Activated CD8-positive, alpha-beta T cell treated with anti-CD3 and anti-CD28 coated beads for 36 hours (primary cell): ENCODE data around the gene TIMM10B. TPM values are rescaled to one million over a fixed set of nuclear protein-coding genes. Genes with fewer than 3 reads are reported as not detected.
A peak's percentile ranks its signal among the peaks of the same experiment; 100 is the strongest.

Source experiments
- ATAC-seq: fragments of 200-7000 bp; cut with Tn5 transposase; one replicate; pipeline ENCODE4 v1.10.0; 2021; ENCODE audit warnings: mild to moderate bottlenecking, moderate library complexity
- CTCF ChIA-PET: fragments of 350-600 bp; sonication (Branson Sonifier 250); formaldehyde crosslinking; loops from one replicate; lab custom pipeline; 2021; ENCODE audit warnings: antibody characterized with exemption; lab: Charles Lee
- POLR2A ChIA-PET: fragments of 350-600 bp; sonication (Branson Sonifier 250); formaldehyde crosslinking; loops from one replicate; lab custom pipeline; 2021; ENCODE audit warnings: antibody characterized with exemption; lab: Charles Lee
- DNase-seq: peaks from one replicate; pipeline ENCODE4 v3.0.0-alpha.2; 2020
- H3K27ac Mint-ChIP-seq: one replicate; pipeline ENCODE4 v1.8.0; 2021; ENCODE audit warnings: mild to moderate bottlenecking, mixed read lengths
- H3K27me3 Mint-ChIP-seq: one replicate; pipeline ENCODE4 v1.8.0; 2021; ENCODE audit warnings: mixed read lengths
- H3K36me3 Mint-ChIP-seq: one replicate; pipeline ENCODE4 v1.8.0; 2021; ENCODE audit warnings: low read depth, mixed read lengths
- H3K4me1 Mint-ChIP-seq: one replicate; pipeline ENCODE4 v1.8.0; 2021; ENCODE audit warnings: low read depth, mixed read lengths
- H3K4me3 Mint-ChIP-seq: one replicate; pipeline ENCODE4 v1.8.0; 2021; ENCODE audit warnings: mild to moderate bottlenecking, moderate library complexity, mixed read lengths
- H3K9me3 Mint-ChIP-seq: one replicate; pipeline ENCODE4 v1.8.0; 2021; ENCODE audit warnings: mixed read lengths
- intact Hi-C: fragments of 100-400 bp; cut with micrococcal nuclease; formaldehyde crosslinking; loops from one replicate; pipeline ENCODE4 v1.10.0; 2022
- total RNA-seq, 2 experiments: library from RNA; stranded (reverse); gene quantifications; one replicate each; pipeline ENCODE4 v1.2.3, GENCODE V29; 2021
- TF ChIP-seq, protein P1 (sequence below): fragments of 200-600 bp; IDR thresholded peaks from one replicate; pipeline ENCODE4 v1.8.0; 2022; ENCODE audit warnings: antibody characterized with exemption, mild to moderate bottlenecking

TIMM10B gene
- total RNA-seq, 2 experiments from 2014 or later = 40.6 to 43.0 TPM

DNA sequence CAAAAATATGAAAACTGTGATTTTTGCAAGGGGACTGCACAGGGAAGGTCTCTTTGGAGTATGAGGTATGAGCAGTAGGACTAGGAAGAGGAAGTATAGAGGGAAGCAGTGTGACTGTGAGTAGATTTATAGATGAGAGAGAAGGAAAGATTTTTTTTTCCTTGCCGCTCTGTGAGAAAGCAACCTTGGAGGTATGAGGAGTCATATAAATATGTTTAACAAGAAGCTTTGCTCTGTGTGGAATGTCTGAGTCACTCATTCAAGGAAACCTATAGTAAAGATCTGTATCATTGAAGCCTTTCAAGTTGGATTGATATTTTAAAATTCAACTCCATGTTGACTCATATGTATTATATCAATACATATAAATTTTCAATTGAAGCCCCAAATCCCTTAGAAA lies 42.0 kb downstream of the TIMM10B start:
- no peaks in the 10 kb centered on the region for H3K27me3 Mint-ChIP-seq
- peaks cover 43% of the 10 kb centered on the region for H3K36me3 Mint-ChIP-seq
- no peak for DNase-seq
- ChIA-PET CTCF (interaction anchor here (0.9 to 3.3 kb wide), 7 partner anchors 8 to 160 kb away, joined by 3 to 12 read pairs (median 4); partner anchors contain the start of gene MRPL17), POLR2A (interaction anchor here (0.7 to 2.6 kb wide), 3 partner anchors 10 to 42 kb away, joined by 3 to 8 read pairs (median 3); partner anchors contain the start of genes ARFIP2 and TIMM10B)
- H3K4me1 Mint-ChIP-seq = peaks cover 46% of the 10 kb centered on the region
- H3K4me3 Mint-ChIP-seq = no peak overlapping the region
- no peaks in the 10 kb centered on the region for H3K9me3 Mint-ChIP-seq
- intact Hi-C loops = no loop called here
- peak overlapping the region; percentile 40 for H3K27ac Mint-ChIP-seq
- TF ChIP-seq, protein P1, sequence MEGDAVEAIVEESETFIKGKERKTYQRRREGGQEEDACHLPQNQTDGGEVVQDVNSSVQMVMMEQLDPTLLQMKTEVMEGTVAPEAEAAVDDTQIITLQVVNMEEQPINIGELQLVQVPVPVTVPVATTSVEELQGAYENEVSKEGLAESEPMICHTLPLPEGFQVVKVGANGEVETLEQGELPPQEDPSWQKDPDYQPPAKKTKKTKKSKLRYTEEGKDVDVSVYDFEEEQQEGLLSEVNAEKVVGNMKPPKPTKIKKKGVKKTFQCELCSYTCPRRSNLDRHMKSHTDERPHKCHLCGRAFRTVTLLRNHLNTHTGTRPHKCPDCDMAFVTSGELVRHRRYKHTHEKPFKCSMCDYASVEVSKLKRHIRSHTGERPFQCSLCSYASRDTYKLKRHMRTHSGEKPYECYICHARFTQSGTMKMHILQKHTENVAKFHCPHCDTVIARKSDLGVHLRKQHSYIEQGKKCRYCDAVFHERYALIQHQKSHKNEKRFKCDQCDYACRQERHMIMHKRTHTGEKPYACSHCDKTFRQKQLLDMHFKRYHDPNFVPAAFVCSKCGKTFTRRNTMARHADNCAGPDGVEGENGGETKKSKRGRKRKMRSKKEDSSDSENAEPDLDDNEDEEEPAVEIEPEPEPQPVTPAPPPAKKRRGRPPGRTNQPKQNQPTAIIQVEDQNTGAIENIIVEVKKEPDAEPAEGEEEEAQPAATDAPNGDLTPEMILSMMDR = no peak
- peak; percentile 68 for ATAC-seq

DNA sequence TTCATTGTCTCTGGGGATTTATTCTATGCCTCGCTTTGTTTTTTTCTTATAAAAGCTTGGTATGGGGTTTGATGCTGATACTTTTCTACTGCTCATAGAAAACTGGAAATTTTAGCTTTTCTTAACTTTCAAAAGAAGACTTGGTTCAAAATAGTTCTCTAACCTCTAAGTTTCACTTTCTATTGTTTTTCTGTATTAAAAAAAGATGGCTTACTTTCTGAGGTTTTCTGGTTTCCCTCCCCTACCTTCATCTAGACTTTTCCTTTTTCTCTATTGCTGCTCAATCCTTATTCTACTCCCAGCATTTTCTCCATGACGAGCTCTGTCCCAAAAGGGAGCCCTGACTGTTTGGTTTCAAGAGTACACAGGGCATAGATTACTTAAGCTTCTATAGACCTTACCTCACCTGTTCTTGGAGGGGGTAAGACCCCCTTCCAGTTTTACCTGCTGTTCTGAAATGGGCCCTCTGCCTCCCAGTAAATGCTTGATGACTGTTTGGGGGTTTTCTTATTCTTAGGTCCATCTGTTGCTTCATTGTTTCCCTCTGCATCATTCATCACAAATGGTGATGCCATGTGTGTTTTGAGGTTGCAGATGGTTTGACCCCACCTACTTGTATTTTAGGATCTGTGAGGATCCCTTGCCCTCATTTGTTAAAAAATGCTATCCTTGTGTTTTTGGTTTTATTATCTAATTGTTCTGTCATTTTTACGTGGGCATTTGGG lies 45.3 kb downstream of the TIMM10B start:
- TF ChIP-seq, protein P1 = no peak
- peak overlapping the region; percentile 47 for H3K4me3 Mint-ChIP-seq
- peaks cover 46% of the 10 kb centered on the region for H3K4me1 Mint-ChIP-seq
- CTCF ChIA-PET = interaction anchor here (1.4 to 3.3 kb wide), 3 partner anchors 21 to 157 kb away, joined by 6 to 12 read pairs (median 9); partner anchors contain the start of gene MRPL17
- POLR2A ChIA-PET = interaction anchor here (1.0 kb wide), 1 partner anchor 44 kb away, joined by 4 read pairs; no protein-coding TSS in a partner anchor
- H3K36me3 Mint-ChIP-seq = peaks cover 34% of the 10 kb centered on the region
- ATAC-seq (peak; percentile 63), DNase-seq (peak; percentile 17)
- peak overlapping the region; percentile 88 for H3K27ac Mint-ChIP-seq
- no peaks in the 10 kb centered on the region for H3K9me3 Mint-ChIP-seq
- intact Hi-C loops = no loop called here
- H3K27me3 Mint-ChIP-seq = no peaks in the 10 kb centered on the region

DNA sequence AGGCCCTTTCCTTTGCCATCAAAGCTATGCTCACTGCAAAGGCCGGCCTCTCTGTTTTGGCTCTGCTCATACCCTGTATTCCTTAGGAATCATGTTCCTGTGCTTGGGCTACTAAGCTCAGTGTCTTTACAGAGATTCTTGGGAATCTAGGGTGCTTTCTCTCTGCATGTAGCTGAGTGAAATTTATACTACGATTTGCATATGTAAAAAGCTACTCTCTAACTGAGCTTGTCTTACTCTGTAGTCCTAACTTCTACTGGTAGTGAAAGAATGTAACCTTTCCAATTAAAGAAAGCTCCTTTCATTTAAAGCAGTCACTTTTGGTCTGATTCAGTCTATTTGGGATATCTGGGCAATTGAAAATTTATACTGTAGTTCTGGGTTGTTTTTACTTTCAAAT lies 48.0 kb downstream of the TIMM10B start:
- TF ChIP-seq, protein P1 = no peak
- no peak for DNase-seq
- H3K4me3 Mint-ChIP-seq = no peak overlapping the region
- ChIA-PET POLR2A (interaction anchor here (1.8 kb wide), 1 partner anchor 17 kb away, joined by 4 read pairs; no protein-coding TSS in a partner anchor), CTCF (interaction anchor here (0.7 to 4.7 kb wide), 11 partner anchors 10 to 229 kb away, joined by 3 to 40 read pairs (median 4); partner anchors contain the start of genes MRPL17 and TAF10)
- intact Hi-C loops = no loop called here
- H3K9me3 Mint-ChIP-seq = no peaks in the 10 kb centered on the region
- H3K4me1 Mint-ChIP-seq = peaks cover 31% of the 10 kb centered on the region
- no peak overlapping the region for H3K27ac Mint-ChIP-seq
- peaks cover 25% of the 10 kb centered on the region for H3K36me3 Mint-ChIP-seq
- no peak for ATAC-seq
- H3K27me3 Mint-ChIP-seq = no peaks in the 10 kb centered on the region

DNA sequence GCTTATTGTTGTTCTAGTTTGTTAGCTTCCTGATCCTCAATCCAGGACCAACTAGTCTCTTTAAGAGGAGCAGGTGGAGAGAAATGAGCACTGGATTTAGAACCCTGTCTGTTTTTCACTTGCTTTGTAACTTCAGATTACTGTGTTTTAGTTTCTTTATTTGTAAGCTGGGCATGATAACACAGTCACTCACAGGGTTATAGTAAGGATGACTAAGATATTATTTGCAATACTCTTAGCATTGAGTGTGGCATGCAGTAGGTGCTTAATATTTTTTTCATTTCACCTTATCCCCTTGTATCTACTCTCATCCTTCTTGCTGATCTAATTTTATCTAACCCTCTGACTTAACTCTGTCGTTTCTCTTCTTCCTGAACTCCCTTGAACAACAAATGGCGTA lies 49.5 kb downstream of the TIMM10B start:
- ATAC-seq (no peak), DNase-seq (no peak)
- Mint-ChIP-seq H3K36me3 (peaks cover 20% of the 10 kb centered on the region), H3K27ac (no peak overlapping the region), H3K27me3 (no peaks in the 10 kb centered on the region), H3K9me3 (no peaks in the 10 kb centered on the region), H3K4me3 (no peak overlapping the region), H3K4me1 (peaks cover 17% of the 10 kb centered on the region)
- TF ChIP-seq, protein P1 = no peak
- intact Hi-C loops = no loop called here
- ChIA-PET CTCF (interaction anchor here (0.6 to 4.7 kb wide), 43 partner anchors 8 to 235 kb away, joined by 3 to 40 read pairs (median 4); partner anchors contain the start of genes APBB1, ARFIP2, MRPL17 and TIMM10B), POLR2A (interaction anchor here (0.7 to 1.2 kb wide), 5 partner anchors 11 to 150 kb away, joined by 3 to 6 read pairs (median 3); no protein-coding TSS in a partner anchor)
